Nephron progenitor cell (in vitro differentiated cells): ENCODE results near the gene RFFL.

ENCODE experiments used
- DNase-seq: peaks from one replicate; pipeline ENCODE4 v3.0.0; 2021
- H3K27ac Mint-ChIP-seq: 2 replicates; pipeline ENCODE4 v1.8.0; 2021; ENCODE audit warnings: mild to moderate bottlenecking, moderate library complexity, mixed read lengths
- H3K27me3 Mint-ChIP-seq: 2 replicates; pipeline ENCODE4 v1.8.0; 2021; ENCODE audit warnings: mild to moderate bottlenecking, low read depth, mixed read lengths; ENCODE audit not compliant: poor library complexity
- H3K36me3 Mint-ChIP-seq: 2 replicates; pipeline ENCODE4 v1.8.0; 2021; ENCODE audit warnings: low read depth, mixed read lengths
- H3K4me1 Mint-ChIP-seq: 2 replicates; pipeline ENCODE4 v1.8.0; 2021; ENCODE audit warnings: mixed read lengths
- H3K4me3 Mint-ChIP-seq: 2 replicates; pipeline ENCODE4 v1.8.0; 2021; ENCODE audit warnings: mild to moderate bottlenecking, moderate library complexity, mixed read lengths
- H3K9me3 Mint-ChIP-seq: 2 replicates; pipeline ENCODE4 v1.8.0; 2021; ENCODE audit warnings: mild to moderate bottlenecking, moderate library complexity, mixed read lengths
- TF ChIP-seq, protein P1 (sequence below): fragments of 200-600 bp; sonication (generic); IDR thresholded peaks from 2 replicates; pipeline ENCODE4 v1.5.0; 2021; ENCODE audit warnings: antibody characterized with exemption

Gene RFFL

DNA sequence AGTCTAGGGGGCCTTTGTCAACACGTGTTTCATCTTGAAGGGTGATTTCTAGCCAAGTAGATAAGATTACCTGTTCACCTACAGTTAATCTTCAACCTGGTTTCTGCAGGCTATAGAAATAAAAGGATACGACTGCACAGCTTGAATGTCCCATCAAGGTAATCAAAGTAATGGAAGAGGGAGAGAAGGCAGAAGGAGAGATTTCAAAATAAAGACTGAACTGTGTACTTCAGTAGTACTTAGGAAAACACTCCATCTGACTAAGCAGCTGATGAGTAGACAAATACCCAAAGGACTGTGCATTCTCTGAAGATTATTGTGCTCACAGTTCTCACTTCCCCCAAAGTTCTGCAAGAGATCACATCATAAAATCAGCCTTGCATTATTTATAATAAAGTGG, 5.8 kb upstream of the RFFL start:
- peaks cover 19% of the 10 kb centered on the region for H3K4me1 Mint-ChIP-seq
- no peak for DNase-seq
- H3K27me3 Mint-ChIP-seq = no peaks in the 10 kb centered on the region
- no peaks in the 10 kb centered on the region for H3K36me3 Mint-ChIP-seq
- TF ChIP-seq, protein P1, sequence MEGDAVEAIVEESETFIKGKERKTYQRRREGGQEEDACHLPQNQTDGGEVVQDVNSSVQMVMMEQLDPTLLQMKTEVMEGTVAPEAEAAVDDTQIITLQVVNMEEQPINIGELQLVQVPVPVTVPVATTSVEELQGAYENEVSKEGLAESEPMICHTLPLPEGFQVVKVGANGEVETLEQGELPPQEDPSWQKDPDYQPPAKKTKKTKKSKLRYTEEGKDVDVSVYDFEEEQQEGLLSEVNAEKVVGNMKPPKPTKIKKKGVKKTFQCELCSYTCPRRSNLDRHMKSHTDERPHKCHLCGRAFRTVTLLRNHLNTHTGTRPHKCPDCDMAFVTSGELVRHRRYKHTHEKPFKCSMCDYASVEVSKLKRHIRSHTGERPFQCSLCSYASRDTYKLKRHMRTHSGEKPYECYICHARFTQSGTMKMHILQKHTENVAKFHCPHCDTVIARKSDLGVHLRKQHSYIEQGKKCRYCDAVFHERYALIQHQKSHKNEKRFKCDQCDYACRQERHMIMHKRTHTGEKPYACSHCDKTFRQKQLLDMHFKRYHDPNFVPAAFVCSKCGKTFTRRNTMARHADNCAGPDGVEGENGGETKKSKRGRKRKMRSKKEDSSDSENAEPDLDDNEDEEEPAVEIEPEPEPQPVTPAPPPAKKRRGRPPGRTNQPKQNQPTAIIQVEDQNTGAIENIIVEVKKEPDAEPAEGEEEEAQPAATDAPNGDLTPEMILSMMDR = no peak
- no peak overlapping the region for H3K4me3 Mint-ChIP-seq
- H3K9me3 Mint-ChIP-seq = no peaks in the 10 kb centered on the region
- H3K27ac Mint-ChIP-seq = no peak overlapping the region

DNA sequence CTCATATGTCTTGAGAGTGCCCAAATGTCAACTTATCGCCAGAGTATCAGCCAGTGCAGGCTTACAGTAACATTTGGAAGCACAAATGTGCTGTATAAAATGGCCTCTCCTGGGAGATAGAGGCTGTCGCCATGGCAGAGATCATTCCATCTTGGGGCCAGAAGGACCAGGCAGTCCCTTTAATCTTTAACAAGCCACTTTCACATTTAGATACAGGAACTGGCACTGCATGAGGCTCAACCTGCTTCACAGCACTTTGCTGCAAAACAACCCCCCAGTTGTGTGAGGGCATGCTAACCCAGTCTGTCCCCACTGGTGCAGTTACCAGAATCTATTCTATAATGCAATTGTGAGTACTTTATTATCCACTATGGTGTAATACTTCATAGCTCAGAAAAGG, 4.7 kb upstream of the RFFL start:
- Mint-ChIP-seq H3K27ac (no peak overlapping the region), H3K4me3 (no peak overlapping the region), H3K4me1 (peaks cover 29% of the 10 kb centered on the region), H3K27me3 (no peaks in the 10 kb centered on the region), H3K9me3 (no peaks in the 10 kb centered on the region), H3K36me3 (no peaks in the 10 kb centered on the region)
- TF ChIP-seq, protein P1 = no peak
- no peak for DNase-seq

DNA sequence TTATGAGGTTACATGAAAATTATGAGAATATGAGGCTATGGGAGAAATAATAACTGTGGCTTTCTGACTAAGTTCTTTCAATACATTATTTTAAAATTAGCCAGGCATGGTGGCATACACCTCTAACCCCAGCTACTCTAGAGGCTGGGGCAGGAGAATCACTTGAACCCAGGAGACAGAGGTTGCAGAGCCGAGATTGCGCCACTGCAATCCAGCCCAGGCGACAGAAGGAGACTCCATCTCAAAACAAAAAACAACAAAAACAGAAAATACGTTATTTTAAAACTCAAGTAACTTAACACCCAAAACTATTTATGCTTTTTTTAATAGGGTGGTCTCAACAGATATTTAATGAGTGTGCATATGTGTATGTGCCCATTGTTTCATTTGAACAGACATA, 2.4 kb upstream of the RFFL start:
- Mint-ChIP-seq H3K27me3 (no peaks in the 10 kb centered on the region), H3K9me3 (no peaks in the 10 kb centered on the region), H3K4me3 (no peak overlapping the region), H3K27ac (no peak overlapping the region), H3K36me3 (peaks cover 2% of the 10 kb centered on the region), H3K4me1 (peaks cover 37% of the 10 kb centered on the region)
- TF ChIP-seq, protein P1 = no peak
- DNase-seq = no peak

DNA sequence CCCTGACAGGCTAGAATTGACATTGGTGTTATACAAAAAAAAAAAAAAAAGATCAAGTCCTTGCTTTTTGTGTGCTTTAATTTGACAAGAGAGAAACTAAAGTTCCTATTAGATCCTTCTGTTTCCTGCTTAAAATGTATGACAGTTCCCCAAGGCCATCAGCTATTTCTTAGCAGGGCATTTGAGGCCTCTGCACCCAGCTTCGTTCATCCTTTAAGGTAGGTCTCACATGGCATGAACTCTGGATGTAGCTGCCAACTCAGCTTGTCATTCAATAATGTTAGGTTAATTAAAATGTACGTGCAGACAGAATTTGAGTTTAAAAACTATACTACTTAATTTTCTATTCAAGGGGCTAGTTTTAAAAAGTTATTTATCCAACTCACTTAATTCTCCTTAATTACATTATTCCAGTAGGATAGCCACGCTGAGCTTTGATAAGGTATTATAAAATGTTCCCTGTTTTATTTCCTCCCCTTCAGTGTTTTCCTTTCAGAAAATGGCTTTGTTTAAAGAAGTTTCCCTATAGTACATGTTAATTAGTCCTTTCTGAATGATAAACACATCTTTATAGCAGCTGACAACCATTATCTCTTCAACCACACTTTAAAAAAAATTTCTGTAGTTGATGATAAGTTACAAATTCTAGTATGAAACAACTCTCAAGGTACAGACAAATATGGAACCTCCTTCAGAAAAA, 1.2 kb upstream of the RFFL start:
- H3K36me3 Mint-ChIP-seq = peaks cover 5% of the 10 kb centered on the region
- no peak for DNase-seq
- H3K27ac Mint-ChIP-seq = no peak overlapping the region
- H3K4me1 Mint-ChIP-seq = peaks cover 32% of the 10 kb centered on the region
- H3K27me3 Mint-ChIP-seq = no peaks in the 10 kb centered on the region
- no peak overlapping the region for H3K4me3 Mint-ChIP-seq
- TF ChIP-seq, protein P1 = no peak
- H3K9me3 Mint-ChIP-seq = no peaks in the 10 kb centered on the region

DNA sequence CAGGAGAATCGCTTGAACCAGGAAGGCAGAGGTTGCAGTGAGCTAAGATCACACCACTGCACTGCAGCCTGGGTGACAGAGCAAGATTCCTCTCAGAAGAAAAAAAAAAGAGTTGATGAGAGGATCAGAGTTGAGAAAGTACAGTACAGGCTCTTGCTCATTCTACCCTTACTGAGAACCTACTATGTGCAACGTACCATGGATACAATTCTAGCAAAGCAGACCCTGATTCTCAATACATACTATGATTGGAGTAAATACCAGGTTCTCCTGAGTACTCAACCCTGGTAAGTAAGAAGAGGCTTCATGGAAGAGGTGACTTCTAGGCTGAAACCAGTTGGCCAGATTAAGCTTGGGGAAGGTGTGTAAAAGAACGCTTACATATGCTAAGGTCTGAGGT, 1.2 kb downstream of the RFFL start:
- H3K9me3 Mint-ChIP-seq = no peaks in the 10 kb centered on the region
- TF ChIP-seq, protein P1 = no peak
- no peak overlapping the region for H3K4me3 Mint-ChIP-seq
- H3K4me1 Mint-ChIP-seq = peaks cover 25% of the 10 kb centered on the region
- no peak for DNase-seq
- H3K36me3 Mint-ChIP-seq = peaks cover 5% of the 10 kb centered on the region
- no peaks in the 10 kb centered on the region for H3K27me3 Mint-ChIP-seq
- H3K27ac Mint-ChIP-seq = peak overlapping the region; percentile 8

DNA sequence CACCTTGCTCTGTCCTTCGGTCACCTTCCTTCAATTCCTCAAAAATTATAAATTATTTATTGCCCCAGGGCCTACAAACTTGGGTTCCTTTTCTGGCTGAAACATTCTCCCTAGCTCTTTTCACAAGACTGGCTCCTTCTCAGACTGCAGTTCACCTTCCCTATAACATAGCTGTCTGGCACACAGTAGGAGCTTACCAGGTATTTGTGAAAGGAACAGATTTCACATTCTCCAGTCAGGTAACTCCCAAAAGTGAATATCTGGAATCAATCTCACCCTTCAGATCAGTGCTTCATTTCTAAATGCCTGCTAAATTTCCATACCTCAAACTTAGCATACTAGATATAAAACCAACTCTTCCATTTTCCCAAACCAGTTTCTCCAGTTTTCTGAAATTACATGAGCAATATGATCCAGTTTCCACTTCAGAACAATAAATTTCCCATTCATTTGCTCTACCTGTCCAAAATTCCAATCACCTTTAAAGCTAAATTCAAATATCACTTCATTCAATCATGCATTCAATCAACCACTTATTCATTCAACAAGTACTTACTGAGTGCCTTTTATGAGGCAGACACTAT, 6.1 kb downstream of the RFFL start:
- Mint-ChIP-seq H3K27me3 (peaks cover 4% of the 10 kb centered on the region), H3K4me3 (no peak overlapping the region), H3K9me3 (no peaks in the 10 kb centered on the region), H3K36me3 (peaks cover 5% of the 10 kb centered on the region), H3K27ac (no peak overlapping the region), H3K4me1 (peaks cover 12% of the 10 kb centered on the region)
- DNase-seq = no peak
- TF ChIP-seq, protein P1 = no peak
